GM19099 (cell line): ENCODE results near the gene GSAP.

Source experiments
- POLR2A ChIP-seq: IDR thresholded peaks from 3 replicates; pipeline ENCODE4 v1.6.1; 2011; ENCODE audit warnings: low read depth; ENCODE audit not compliant: insufficient read length; ENCODE audit errors: extremely low read depth

GSAP gene, protein sequence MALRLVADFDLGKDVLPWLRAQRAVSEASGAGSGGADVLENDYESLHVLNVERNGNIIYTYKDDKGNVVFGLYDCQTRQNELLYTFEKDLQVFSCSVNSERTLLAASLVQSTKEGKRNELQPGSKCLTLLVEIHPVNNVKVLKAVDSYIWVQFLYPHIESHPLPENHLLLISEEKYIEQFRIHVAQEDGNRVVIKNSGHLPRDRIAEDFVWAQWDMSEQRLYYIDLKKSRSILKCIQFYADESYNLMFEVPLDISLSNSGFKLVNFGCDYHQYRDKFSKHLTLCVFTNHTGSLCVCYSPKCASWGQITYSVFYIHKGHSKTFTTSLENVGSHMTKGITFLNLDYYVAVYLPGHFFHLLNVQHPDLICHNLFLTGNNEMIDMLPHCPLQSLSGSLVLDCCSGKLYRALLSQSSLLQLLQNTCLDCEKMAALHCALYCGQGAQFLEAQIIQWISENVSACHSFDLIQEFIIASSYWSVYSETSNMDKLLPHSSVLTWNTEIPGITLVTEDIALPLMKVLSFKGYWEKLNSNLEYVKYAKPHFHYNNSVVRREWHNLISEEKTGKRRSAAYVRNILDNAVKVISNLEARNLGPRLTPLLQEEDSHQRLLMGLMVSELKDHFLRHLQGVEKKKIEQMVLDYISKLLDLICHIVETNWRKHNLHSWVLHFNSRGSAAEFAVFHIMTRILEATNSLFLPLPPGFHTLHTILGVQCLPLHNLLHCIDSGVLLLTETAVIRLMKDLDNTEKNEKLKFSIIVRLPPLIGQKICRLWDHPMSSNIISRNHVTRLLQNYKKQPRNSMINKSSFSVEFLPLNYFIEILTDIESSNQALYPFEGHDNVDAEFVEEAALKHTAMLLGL

DNA sequence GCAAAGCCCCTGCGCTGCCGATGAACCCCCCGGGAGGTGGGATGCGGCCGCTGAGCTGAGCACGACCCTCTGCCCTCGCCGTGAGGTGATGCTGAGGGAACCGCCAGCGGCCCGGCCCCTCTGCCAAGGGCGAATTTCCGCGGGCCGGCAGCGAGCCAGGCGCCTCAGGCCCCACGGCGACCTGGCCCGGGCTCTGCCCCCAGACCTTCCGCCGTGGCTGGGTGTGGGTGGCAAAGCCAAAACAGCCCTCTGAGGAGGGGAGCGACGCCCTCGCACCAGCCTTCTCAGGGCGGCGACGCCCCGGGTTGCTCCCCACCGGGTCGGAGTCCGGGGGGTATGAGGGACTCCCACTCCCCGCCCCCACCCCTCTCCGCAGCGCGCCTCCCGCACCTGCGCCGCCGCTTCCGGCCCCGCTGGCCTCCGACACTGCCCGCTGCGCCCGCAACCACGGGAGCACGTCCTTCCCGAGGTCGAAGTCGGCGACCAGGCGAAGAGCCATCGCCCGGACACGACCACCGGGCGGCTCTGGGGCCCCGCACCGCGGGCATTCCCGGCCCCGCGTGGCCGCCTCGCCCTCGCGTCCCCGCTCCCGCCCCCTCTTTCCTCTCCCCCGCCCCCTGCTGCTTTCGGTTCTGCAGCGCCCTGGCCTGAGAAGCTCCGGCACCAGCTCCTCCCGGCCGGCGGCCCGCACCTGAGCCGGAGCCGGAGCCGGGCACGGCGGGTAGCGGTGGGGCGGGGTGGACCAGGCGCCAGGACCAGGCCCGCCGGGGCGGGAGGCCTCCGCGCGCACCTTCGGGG lies at the start of gene GSAP:
Gene GSAP (minus strand): TSS at position 527 of the 798 bp plus-strand sequence. CDS start 28 bp downstream, at position 499.
- peak; percentile 74 for TF ChIP-seq POLR2A

DNA sequence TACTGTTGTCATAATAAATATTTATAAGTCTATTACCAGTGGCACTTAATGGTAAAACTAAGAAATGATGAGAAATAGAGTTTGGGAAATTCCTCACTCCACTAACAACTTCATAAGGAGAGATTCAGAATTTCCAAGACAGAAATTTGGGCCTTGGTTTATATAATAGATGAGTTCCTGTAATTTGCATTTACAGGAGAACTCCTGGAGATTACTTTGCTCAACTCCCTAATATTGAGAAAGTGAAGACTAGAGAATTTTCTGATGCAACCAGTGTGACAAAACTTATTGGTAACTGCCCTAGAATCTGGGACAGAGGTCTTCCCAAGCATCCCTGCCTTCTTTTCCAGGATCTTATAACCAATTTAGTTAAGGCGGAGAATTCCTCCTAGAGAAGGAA lies 49.1 kb upstream of the GSAP start:
- TF ChIP-seq POLR2A: no peak

DNA sequence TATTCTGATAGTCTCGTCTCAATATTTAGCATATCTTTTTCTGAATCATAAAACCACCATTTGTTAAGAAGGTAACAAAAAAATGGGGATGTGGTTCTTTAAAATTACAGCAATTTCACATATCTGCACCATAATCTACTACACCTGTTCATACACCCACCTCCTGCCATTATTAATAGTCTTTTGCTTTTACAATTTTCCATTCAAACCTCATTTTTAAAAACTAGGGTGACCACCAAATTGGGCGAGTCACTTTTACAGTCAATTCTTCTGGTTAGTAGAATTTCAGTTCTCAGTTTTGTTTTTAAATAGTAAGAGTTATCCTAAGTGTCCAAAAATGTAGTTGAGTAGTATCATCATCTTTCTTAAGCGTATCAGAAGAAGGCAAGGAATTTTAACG lies 48.4 kb upstream of the GSAP start:
- no peak for TF ChIP-seq POLR2A

DNA sequence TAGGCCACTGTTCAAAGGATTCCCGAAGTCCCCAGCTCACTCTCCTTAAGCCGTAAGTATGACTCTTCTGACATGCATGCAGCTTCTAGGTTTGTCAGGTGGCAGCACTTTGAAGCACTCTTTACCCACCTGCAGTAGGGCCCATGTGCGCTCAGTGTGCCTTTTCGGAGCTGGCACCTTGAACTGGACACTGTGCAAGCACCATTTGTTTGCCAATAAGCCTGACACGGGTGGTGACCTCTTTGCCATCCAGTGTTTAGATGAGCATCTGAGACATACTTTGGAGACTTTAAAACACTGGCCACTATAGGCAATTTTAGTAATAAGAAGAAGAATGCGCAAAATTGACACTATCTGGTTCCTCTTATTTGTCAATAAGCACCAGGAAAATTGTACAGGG lies 45.7 kb upstream of the GSAP start:
- TF ChIP-seq POLR2A: no peak

DNA sequence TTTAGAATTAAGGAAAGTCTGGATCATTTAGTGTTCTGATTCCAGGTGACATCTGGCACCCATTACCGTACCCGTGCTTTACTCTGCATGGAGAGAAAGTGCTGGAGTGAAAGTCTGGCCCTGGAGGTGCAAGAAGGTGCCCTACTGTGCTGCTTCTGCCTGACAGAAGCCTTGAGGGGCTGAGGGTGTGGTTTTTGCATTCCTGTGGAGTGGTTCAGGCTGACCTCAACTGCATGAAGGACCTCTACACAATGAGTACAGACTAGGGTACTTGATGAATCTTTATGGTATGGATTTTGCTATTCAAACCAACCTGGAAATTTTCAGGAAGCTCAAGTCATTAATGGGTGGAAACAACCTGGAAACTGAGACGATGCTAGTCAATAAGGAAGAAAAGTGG lies 45.1 kb upstream of the GSAP start:
- TF ChIP-seq POLR2A: no peak

DNA sequence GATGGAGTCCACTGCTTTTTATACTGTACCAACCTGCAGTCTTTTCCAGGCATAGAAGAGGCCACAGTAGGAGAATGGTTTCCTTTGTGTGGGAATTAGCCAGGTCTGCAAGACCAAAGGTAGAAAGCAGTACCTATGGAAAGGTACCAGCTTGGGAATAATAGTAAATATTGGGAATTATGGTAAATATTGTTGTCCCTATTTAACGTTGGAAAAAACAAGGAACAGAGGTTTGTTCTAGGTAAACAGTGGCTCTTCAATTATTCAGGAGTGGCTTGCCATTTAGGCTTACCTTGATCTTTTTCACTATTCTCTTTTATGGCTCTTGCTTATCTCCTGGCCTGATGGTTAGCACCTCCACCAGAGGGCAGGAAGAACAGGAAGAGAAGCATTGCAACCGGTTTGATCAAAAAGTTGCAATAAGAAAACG lies 43.9 kb upstream of the GSAP start:
- no peak for TF ChIP-seq POLR2A

DNA sequence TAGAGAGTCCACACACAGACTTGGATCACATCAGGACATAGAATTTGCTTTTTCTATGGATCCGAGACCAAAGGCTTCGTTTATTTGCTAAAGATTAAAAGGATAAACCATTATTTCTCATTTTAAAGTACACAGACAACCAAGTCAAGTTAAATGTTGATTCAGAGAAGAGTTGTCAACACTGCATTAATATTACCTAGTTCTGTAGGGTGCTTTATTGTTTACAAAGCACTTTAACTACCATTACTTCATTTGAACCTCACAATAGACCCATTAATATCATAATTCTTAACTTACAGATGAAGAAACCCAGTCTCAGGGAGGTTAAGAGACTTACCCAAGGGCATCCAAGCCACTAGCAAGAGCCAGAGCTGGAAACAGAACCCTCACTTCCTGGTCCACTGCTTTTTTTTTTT lies 43.2 kb upstream of the GSAP start:
- TF ChIP-seq POLR2A: no peak

DNA sequence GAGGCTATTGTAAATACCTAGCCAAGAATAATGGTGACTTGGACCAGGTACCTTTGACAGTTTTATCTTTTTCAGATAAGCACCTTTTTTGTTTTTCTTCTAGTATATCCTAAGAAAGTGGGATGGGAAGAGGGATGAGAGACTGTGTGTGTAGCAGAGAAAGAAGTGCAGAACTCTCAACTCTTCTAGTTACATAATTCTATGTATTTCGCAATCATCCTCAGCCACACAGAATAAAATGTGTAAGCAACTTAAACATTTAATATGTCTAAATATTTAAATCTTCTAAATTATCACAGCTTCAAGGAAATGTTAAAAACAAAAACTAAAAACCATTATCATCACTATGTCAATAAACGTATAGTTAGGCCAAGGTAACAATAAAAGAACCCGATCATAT lies 42.6 kb upstream of the GSAP start:
- TF ChIP-seq POLR2A: no peak

DNA sequence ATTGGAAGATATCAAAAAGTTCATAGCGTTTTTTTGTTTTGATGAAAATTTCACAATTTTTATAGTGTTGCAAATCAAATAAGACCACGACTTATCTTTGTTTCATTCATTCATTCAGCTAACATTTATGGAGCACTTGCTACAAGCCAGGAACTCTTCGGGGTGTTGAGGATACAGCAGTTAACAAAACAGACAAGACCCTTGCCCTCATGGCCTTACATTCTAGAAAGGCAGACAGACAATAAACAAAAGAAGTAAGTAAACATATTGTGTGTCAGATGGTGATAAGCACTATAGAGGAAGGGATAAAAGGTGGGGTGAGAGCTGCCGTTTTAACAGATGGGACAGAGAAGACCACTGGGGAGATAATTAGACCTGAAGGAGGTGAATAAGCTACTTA lies 41.6 kb upstream of the GSAP start:
- TF ChIP-seq POLR2A: no peak

DNA sequence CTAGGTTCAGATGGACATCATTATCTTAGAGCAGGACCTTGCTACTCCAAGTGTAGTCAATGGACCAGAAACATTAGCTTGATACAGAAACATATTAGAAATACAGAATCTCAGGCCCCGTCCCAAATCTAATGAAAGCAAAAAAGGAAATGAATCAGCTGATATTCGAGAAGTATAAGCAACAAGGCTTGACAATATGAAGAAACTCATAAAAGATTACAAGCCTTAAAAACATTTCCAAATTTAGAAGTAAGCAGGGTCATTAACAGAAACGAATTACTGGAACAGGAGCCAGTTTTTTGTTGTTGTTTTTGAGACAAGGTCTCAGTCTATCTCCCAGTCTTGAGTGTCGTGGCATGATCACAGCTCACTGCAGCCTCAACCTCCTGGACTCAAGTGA lies 40.5 kb upstream of the GSAP start:
- no peak for TF ChIP-seq POLR2A

DNA sequence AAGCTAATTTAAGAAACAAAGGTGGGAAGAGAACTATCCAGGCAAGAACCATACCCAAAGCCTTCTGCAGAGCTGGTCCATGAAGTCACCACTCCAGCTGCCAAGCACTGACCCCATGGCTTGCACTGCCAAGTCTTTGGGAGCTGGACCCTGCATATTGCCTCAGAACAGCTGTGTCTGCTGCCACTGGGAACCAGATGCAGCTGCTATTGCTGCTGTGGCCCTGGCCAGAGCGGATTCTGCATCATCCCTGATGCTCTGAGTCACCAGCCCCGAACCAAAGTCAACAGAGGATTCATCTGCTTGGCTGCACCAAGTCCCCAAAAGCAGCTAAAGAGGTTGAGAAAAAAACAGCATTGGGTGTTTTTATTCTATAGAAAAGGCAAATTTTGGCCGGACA lies 39.2 kb upstream of the GSAP start:
- no peak for TF ChIP-seq POLR2A

DNA sequence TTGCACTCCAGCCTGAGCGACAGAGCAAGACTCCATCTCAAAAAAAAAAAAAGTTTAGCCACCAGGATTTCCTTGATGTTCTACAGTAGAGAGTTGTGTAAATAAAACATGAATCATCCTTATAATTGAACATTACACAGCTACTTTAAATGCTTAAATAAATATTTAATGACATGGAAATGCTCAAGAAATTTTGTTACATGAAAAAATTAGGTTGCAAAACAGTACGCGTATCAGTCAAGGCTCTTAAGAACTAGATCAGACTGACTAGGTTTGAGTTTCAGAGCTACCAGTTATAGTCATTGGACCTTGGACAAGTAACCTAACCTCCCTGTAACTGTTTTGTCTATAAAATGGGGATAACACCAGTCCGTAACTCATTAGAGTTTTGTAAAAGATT lies 38.7 kb upstream of the GSAP start:
- TF ChIP-seq POLR2A: no peak

DNA sequence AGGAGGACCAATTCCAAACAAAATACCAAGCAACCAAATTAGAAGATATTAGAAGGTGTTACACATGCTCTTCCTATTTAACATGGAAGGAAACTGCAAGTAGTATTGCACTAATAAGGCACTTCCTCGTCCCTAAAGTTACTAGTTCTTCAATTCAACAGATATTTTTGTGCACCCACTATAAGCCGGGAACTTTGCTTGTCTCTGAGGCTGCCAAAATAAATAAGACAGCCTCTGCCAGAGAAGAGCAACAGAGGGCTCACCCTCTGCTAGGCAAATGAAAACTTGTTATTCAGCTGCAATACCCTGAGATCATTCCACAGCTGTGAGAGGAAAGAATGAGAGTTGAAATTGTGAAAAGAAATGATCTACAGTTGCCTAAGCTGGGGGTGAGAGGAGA lies 37.4 kb upstream of the GSAP start:
- TF ChIP-seq POLR2A: no peak

DNA sequence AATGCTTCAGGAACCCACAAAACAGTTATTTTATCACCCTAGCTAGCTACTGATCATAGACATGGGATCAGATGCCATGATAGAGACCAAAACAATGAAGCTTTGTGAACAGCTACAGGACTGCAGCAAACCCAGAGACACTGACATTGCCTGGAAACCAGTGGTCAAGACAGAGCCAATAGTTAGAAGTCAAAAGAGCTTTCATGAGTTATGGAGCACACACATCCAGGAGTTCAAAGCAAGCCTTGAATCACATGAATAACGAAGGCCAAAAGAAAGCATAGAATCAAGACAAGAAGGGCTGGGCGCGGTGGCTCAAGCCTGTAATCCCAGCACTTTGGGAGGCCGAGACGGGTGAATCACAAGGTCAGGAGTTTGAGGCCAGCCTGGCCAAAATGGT lies 34.5 kb upstream of the GSAP start:
- TF ChIP-seq POLR2A: no peak

DNA sequence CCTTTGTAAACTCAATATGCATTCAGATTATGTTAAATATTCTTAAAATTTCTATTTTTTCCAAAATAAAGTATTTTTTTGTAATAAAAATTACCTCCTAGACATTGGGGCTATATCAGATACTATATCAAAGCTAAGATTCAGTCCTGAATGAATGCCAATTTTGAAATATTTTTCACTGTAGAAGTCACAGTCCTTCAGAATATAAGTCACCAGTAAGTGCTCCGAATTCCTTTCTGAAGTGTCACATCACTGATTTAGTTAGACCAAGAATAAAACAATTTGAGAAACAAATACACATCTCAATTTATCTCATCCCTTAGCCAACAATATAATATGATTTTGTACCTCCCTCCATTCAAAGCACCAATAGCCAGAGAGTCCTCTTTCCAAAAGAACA lies 33.9 kb upstream of the GSAP start:
- no peak for TF ChIP-seq POLR2A
